Measurements from ENCODE around the gene CCDC80. TPM values are rescaled to one million over a fixed set of nuclear protein-coding genes. Genes with fewer than 3 reads are reported as not detected.

Gene CCDC80
- total RNA-seq, 2 donors from 2014 or later = 90.8 to 350 TPM

DNA sequence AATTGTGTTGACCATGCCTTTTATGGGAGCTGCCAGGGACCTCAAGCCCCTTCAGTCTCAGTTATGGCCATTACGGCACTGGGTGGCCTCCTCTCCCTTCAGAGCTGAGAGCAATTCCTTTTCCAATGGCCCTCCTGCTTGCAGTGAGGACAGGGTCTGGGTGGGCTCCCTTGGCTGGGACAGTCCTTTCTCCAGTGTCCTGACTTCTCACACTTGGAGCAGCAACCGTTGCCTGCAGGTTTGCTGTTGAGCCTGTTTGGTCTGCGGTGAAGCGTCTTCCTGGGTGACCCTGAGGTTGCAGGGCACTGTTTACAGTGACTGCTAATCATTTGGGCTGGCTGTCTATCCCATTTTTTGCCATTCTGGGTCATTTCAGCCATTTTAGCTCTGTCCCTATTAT, 3.5 kb upstream of the CCDC80 start:
- Histone ChIP-seq H3K4me1 (ENCODE audit: control insufficient read depth in 1 of 2, low read depth in 2 of 2) (peaks cover 4 to 13% of the 10 kb centered on the region in 2 donors), H3K4me3 (no peak overlapping the region), H3K27me3 (replicated peaks; ENCODE audit: insufficient read depth) (no peaks in the 10 kb centered on the region), H3K9me3 (no peaks in the 10 kb centered on the region), H3K27ac (no peak overlapping the region), H3K36me3 (no peaks in the 10 kb centered on the region)
- ATAC-seq (ENCODE audit: insufficient number of reproducible peaks, low FRiP score, low read depth) (no peak), DNase-seq (ENCODE audit: low spot score) (no peak)
- TF ChIP-seq, protein P1, sequence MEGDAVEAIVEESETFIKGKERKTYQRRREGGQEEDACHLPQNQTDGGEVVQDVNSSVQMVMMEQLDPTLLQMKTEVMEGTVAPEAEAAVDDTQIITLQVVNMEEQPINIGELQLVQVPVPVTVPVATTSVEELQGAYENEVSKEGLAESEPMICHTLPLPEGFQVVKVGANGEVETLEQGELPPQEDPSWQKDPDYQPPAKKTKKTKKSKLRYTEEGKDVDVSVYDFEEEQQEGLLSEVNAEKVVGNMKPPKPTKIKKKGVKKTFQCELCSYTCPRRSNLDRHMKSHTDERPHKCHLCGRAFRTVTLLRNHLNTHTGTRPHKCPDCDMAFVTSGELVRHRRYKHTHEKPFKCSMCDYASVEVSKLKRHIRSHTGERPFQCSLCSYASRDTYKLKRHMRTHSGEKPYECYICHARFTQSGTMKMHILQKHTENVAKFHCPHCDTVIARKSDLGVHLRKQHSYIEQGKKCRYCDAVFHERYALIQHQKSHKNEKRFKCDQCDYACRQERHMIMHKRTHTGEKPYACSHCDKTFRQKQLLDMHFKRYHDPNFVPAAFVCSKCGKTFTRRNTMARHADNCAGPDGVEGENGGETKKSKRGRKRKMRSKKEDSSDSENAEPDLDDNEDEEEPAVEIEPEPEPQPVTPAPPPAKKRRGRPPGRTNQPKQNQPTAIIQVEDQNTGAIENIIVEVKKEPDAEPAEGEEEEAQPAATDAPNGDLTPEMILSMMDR (IDR thresholded peaks at IDR 0.05) = no peak

DNA sequence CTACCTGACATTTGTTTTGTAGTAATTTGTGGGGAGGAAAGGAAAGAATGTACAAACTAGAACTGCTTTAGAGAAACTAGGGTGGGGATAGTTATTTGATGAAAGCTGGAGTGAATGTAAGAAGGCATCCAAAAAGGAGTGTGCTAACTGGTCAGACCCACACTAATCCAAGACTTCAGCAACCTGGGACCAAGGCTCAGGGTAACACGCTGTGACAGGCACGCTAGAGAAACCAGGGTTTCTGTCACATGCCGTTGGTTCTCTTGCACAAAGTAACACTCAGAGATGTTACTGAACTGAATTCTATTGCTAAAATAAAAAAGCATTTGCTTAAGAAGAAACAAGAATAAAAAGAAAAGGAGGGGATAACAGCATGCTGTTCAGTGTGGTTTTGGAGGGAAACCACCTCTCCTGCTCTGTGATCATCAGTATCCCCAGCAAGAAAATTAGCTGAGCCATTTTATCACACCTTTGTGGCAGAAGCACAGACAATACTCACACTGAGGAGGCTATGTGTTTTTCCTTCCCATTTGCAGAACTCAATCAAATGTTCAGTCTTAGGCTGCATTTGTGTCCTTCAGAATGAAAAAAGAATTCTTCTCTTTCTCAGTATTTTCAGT, 2.8 kb upstream of the CCDC80 start:
- Histone ChIP-seq H3K4me1 (ENCODE audit: control insufficient read depth in 1 of 2, low read depth in 2 of 2) (peaks cover 4 to 18% of the 10 kb centered on the region in 2 donors), H3K36me3 (no peaks in the 10 kb centered on the region), H3K4me3 (no peak overlapping the region), H3K27ac (no peak overlapping the region), H3K27me3 (replicated peaks; ENCODE audit: insufficient read depth) (no peaks in the 10 kb centered on the region), H3K9me3 (no peaks in the 10 kb centered on the region)
- DNase-seq (ENCODE audit: low spot score) = no peak
- no peak for ATAC-seq (ENCODE audit: insufficient number of reproducible peaks, low FRiP score, low read depth)
- TF ChIP-seq, protein P1 (IDR thresholded peaks at IDR 0.05) = no peak

DNA sequence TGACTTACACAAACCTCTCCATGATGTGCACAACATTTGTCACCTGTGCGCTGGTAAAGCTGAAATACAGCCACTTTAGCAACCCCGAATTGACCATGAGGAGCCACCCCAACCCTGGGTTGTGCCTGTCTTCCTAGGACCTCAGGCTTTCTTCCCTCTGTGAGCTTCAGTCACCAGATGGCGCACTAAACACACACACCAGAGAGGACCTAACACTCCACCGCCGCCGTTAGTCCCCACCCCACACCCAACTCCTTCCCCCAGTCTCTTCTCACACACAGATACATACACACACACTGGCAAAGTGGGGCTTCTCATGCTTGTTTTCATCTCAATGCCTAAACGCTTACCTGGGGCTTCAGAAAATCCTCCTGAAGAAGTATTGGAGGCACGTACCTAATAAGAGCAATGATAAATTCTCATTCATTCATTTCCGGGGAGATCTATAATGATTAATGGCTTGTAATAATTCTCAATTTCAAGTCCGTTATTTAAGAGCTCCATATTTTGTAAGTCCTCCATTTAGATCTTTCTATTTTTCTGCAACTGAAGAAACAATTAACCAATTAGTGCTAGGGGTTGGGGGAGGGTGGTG, 2.1 kb upstream of the CCDC80 start:
- H3K4me3 ChIP-seq = peak overlapping the region; percentile 61
- peak; percentile 68 for DNase-seq (ENCODE audit: low spot score)
- H3K4me1 ChIP-seq (ENCODE audit: control insufficient read depth in 1 of 2, low read depth in 2 of 2) = peaks cover 4 to 26% of the 10 kb centered on the region in 2 donors

DNA sequence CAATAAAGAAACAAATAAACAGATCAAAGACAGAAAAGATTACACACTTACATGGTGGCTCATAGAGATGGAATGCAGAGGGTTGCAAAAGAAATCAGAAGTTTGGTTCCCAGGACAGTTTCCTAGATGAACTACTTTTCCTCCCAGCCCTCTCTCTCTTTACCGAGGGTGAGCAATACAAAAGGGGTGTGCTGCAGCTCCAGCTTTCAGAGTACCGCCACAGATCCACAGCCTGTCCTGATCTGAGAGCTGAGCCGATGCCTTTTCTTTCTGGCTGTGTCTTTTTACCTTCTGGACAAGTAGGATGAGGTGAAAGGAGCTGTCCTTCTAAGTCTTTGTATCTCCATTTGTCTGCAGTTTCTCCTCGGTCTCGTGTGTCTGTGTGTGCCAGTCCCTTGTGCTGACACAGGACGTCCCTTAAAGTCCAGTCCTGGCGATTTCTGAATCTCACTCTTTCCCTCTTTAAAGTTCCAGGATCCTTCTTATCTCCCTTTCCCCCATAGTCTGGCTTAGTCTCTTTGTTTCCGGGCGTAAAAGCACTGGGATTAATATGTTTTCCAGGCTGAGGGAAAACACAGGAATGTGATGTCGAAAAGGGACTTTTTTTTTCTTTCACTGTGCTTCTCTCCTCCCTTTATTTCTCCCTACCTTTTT, 540 bp downstream of the CCDC80 start:
- TF ChIP-seq, protein P1 (IDR thresholded peaks at IDR 0.05) = no peak
- H3K4me3 ChIP-seq = peak overlapping the region; percentile 73
- no peaks in the 10 kb centered on the region for H3K36me3 ChIP-seq
- no peak for DNase-seq (ENCODE audit: low spot score)
- H3K9me3 ChIP-seq = no peaks in the 10 kb centered on the region
- H3K4me1 ChIP-seq (ENCODE audit: control insufficient read depth in 1 of 2, low read depth in 2 of 2) = peaks cover 8 to 52% of the 10 kb centered on the region in 2 donors
- peak overlapping the region; percentile 83 to 85 for H3K27ac ChIP-seq
- no peak for ATAC-seq (ENCODE audit: insufficient number of reproducible peaks, low FRiP score, low read depth)
- H3K27me3 ChIP-seq (replicated peaks; ENCODE audit: insufficient read depth) = no peaks in the 10 kb centered on the region

More for the DNA sequence above, 2.1 kb upstream of the CCDC80 start:
- TF ChIP-seq, protein P1 (IDR thresholded peaks at IDR 0.05) = peak; percentile 77
- no peak overlapping the region for H3K27ac ChIP-seq
- no peaks in the 10 kb centered on the region for H3K27me3 ChIP-seq (replicated peaks; ENCODE audit: insufficient read depth)
- peak; percentile 48 for ATAC-seq (ENCODE audit: insufficient number of reproducible peaks, low FRiP score, low read depth)
- no peaks in the 10 kb centered on the region for H3K36me3 ChIP-seq
- H3K9me3 ChIP-seq = no peaks in the 10 kb centered on the region

DNA sequence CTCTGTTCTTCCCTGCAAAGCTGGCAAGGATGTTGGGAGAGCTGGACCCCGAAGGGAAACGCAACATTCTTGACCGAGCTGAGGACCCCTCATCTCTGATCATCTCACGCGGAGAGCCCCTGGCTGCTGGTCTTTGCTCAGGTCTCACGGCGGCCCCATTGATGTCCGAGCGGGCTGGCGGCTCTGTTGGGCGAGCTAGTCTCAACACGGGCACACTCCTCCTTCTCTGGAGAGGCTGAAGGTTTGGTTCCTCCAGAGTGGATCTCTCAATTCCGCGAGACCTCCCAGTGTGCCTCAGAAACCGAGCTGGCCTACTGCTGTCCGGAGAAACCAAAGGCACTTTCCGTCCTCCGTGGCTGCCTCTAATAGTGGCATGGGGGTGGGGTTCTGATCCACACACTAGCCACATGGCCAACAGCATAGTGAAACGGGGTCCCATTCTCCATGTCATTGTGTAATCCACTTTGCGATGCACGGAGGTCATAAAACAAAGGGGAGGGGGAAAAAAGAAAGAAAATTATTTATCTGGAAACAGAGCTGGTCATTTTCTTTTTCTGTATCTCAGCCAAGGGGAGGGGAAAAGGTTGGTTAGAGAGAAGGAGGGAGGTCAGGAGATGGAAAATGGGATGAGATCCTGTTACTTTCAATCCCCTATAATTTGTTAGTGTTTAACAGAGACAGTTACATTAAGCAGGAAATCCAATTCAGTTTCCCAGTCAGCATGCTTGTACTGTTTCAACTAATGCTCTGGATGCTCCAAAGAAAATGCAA, 1.3 kb downstream of the CCDC80 start:
- Histone ChIP-seq H3K27me3 (replicated peaks; ENCODE audit: insufficient read depth) (no peaks in the 10 kb centered on the region), H3K27ac (peak overlapping the region; percentile 83 to 85), H3K36me3 (no peaks in the 10 kb centered on the region), H3K4me3 (peak overlapping the region; percentile 73), H3K4me1 (ENCODE audit: control insufficient read depth in 1 of 2, low read depth in 2 of 2) (peaks cover 8 to 59% of the 10 kb centered on the region in 2 donors), H3K9me3 (no peaks in the 10 kb centered on the region)
- ATAC-seq (ENCODE audit: insufficient number of reproducible peaks, low FRiP score, low read depth) = no peak
- no peak for DNase-seq (ENCODE audit: low spot score)
- TF ChIP-seq, protein P1 (IDR thresholded peaks at IDR 0.05) = no peak

Measured in thoracic aorta (tissue), 2 donors.